IMR-90 (cell line): ENCODE measurements around the gene ADAMTSL1.

Experiments used
- BHLHE40 ChIP-seq: fragments of 150-350 bp; IDR thresholded peaks from 2 replicates; pipeline ENCODE4 v1.6.1; 2016; ENCODE audit warnings: mild to moderate bottlenecking, low read depth, low read length
- CEBPB ChIP-seq: IDR thresholded peaks from 2 replicates; pipeline ENCODE4 v1.6.1; 2012; ENCODE audit warnings: low read depth, low read length, improper control_type of control experiment
- CHD1 ChIP-seq: IDR thresholded peaks from 2 replicates; pipeline ENCODE4 v1.6.1; 2012; ENCODE audit warnings: low read depth, low read length, improper control_type of control experiment
- MAFK ChIP-seq: IDR thresholded peaks from 2 replicates; pipeline ENCODE4 v1.6.1; 2012; ENCODE audit warnings: low read depth, low read length, improper control_type of control experiment
- MXI1 ChIP-seq: IDR thresholded peaks from 2 replicates; pipeline ENCODE4 v1.6.1; 2012; ENCODE audit warnings: low read depth, mild to moderate bottlenecking, low read length, moderate library complexity, borderline replicate concordance
- POLR2A ChIP-seq: IDR thresholded peaks from 2 replicates; pipeline ENCODE4 v1.6.1; 2012; ENCODE audit warnings: mild to moderate bottlenecking, low read depth, low read length
- RAD21 ChIP-seq: IDR thresholded peaks from 2 replicates; pipeline ENCODE4 v1.6.1; 2012; ENCODE audit warnings: low read length, improper control_type of control experiment
- RFX5 ChIP-seq: IDR thresholded peaks from 2 replicates; pipeline ENCODE4 v1.8.0; 2012; ENCODE audit warnings: low read depth, mild to moderate bottlenecking, low read length, moderate library complexity
- SMC3 ChIP-seq: fragments of 150-350 bp; IDR thresholded peaks from 2 replicates; pipeline ENCODE4 v1.6.1; 2016; ENCODE audit warnings: low read depth, mild to moderate bottlenecking, antibody characterized with exemption, low read length, moderate library complexity
- TF ChIP-seq, protein P1 (sequence below): conservative IDR thresholded peaks from 2 replicates; pipeline ENCODE4 v1.5.1; 2012; ENCODE audit warnings: mild to moderate bottlenecking, low read depth, low read length, improper control_type of control experiment
- TF ChIP-seq, protein P2 (sequence below): fragments of 150-350 bp; IDR thresholded peaks from 2 replicates; pipeline ENCODE4 v1.6.1; 2017; ENCODE audit warnings: mild to moderate bottlenecking, antibody characterized with exemption, low read length, low read depth

DNA sequence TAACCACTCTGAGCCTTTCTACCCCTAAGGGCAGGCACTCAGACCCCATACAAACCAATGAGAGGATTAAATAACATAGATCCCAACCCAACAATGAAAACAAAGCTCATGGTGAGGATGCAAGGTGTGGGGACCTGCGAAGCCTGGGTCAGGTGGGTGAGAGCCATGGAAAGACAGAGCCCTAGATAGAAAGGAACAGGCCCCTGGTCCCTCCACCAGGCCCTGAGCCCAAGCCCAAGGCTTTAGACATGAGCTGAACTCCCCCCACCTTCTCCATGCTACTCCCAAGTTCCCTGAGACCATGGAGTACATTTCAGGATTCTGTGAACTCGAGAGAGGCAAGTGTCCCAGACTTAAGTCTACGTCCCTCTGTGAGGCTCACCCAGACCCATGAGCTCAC, 452.6 kb downstream of the ADAMTSL1 start:
- TF ChIP-seq, protein P1, sequence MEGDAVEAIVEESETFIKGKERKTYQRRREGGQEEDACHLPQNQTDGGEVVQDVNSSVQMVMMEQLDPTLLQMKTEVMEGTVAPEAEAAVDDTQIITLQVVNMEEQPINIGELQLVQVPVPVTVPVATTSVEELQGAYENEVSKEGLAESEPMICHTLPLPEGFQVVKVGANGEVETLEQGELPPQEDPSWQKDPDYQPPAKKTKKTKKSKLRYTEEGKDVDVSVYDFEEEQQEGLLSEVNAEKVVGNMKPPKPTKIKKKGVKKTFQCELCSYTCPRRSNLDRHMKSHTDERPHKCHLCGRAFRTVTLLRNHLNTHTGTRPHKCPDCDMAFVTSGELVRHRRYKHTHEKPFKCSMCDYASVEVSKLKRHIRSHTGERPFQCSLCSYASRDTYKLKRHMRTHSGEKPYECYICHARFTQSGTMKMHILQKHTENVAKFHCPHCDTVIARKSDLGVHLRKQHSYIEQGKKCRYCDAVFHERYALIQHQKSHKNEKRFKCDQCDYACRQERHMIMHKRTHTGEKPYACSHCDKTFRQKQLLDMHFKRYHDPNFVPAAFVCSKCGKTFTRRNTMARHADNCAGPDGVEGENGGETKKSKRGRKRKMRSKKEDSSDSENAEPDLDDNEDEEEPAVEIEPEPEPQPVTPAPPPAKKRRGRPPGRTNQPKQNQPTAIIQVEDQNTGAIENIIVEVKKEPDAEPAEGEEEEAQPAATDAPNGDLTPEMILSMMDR = no peak
- TF ChIP-seq MAFK (no peak), CHD1 (no peak), SMC3 (no peak), CEBPB (no peak), POLR2A (no peak), BHLHE40 (no peak), MXI1 (no peak), RAD21 (no peak), RFX5 (no peak)
- TF ChIP-seq, protein P2, sequence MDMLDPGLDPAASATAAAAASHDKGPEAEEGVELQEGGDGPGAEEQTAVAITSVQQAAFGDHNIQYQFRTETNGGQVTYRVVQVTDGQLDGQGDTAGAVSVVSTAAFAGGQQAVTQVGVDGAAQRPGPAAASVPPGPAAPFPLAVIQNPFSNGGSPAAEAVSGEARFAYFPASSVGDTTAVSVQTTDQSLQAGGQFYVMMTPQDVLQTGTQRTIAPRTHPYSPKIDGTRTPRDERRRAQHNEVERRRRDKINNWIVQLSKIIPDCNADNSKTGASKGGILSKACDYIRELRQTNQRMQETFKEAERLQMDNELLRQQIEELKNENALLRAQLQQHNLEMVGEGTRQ = no peak
